Prostate gland (tissue), 2 donors: ENCODE data around the gene TBL3. TPM values are rescaled to one million over a fixed set of nuclear protein-coding genes. Genes with fewer than 3 reads are reported as not detected.
A peak's percentile ranks its signal among the peaks of the same experiment; 100 is the strongest.

Source experiments
- DNase-seq: peaks from one replicate; pipeline ENCODE4 v3.0.0-alpha.2; 2019; ENCODE audit warnings: low spot score
- H3K27ac ChIP-seq, 2 donors: fragments of 200-600 bp; sonication (generic); 2 replicates each; pipeline ENCODE4 v1.5.1; 2017 to 2019
- H3K27me3 ChIP-seq: fragments of 200-600 bp; sonication (generic); replicated peaks from 2 replicates; pipeline ENCODE4 v1.5.1; 2019; ENCODE audit not compliant: insufficient read depth
- H3K36me3 ChIP-seq, 2 donors: fragments of 200-600 bp; sonication (generic); 1 replicate in 1 of 2; 2 replicates in 1 of 2; pipeline versions ENCODE4 v1.5.1 to v1.8.1; 2017 to 2019
- H3K4me1 ChIP-seq: fragments of 200-600 bp; sonication (generic); replicated peaks from 2 replicates; pipeline ENCODE4 v1.5.1; 2019
- H3K4me3 ChIP-seq, 2 donors: fragments of 200-600 bp; sonication (generic); 2 replicates each; pipeline ENCODE4 v1.5.1; 2017 to 2019
- H3K9me3 ChIP-seq: fragments of 200-600 bp; sonication (generic); 2 replicates; pipeline ENCODE4 v1.5.1; 2017
- POLR2A ChIP-seq: fragments of 450-650 bp; IDR thresholded peaks from one replicate; pipeline ENCODE4 v1.6.1; 2016; ENCODE audit warnings: antibody characterized with exemption, mild to moderate bottlenecking
- POLR2AphosphoS5 ChIP-seq: sonication (generic); formaldehyde crosslinking; IDR thresholded peaks from one replicate; pipeline ENCODE4 v1.6.1; 2017; ENCODE audit warnings: antibody characterized with exemption
- WGBS: methylation state at CpG from one replicate; pipeline ENCODE4 v1.1.5; 2018; 5-methylcytosine and 5-hydroxymethylcytosine counted together
- intact Hi-C: fragments of 100-400 bp; cut with DNase I; formaldehyde crosslinking; loops from one replicate; pipeline ENCODE4 v1.14.2; 2022
- total RNA-seq, 2 donors: library from RNA; depleted of rRNA; stranded (reverse); fragments of >200 nt; gene quantifications; one replicate each; pipeline ENCODE4 v1.1.0, GENCODE V29; 2016
- TF ChIP-seq, protein P1 (sequence below), 4 experiments: fragments of 200-600 bp in 2 of 4; fragments of 450-650 bp in 2 of 4; sonication (generic) in 2 of 4; IDR thresholded peaks; 1 replicate in 3 of 4; 2 replicates in 1 of 4; pipeline ENCODE4 v1.5.1; 2016 to 2019; ENCODE audit warnings: antibody characterized with exemption in 4 of 4, mild to moderate bottlenecking in 2 of 4, moderate library complexity in 2 of 4

TBL3 gene
- total RNA-seq, 2 donors from 2014 or later = 54.3 to 57.1 TPM

DNA sequence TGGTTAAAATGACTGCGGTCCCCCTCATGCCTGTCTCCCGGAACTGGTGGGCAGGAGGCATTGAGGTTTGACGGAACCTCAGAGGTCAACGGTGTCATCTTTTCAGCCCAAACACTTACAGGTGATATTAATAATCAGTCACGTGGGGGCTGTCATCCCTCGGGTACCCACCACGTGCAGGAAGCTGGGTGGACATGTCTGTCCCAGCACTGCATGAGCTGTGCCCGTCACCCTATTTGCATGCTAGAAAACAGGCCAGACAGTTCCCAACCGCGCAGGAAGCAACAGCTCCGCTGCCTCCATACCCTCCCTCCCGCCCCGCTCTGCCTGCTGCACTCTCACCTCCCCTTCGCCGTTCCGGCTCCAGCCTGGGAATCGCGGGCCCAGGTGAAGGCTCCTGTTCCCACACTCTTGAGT, 19.3 kb downstream of the TBL3 start:
- intact Hi-C loops = no loop called here
- H3K27me3 ChIP-seq = no peaks in the 10 kb centered on the region
- H3K9me3 ChIP-seq = no peaks in the 10 kb centered on the region
- no peak for DNase-seq
- peaks cover 0 to 5% of the 10 kb centered on the region in 2 donors for H3K36me3 ChIP-seq
- peaks cover 6% of the 10 kb centered on the region for H3K4me1 ChIP-seq
- TF ChIP-seq POLR2AphosphoS5 (no peak), POLR2A (no peak)
- TF ChIP-seq, protein P1, sequence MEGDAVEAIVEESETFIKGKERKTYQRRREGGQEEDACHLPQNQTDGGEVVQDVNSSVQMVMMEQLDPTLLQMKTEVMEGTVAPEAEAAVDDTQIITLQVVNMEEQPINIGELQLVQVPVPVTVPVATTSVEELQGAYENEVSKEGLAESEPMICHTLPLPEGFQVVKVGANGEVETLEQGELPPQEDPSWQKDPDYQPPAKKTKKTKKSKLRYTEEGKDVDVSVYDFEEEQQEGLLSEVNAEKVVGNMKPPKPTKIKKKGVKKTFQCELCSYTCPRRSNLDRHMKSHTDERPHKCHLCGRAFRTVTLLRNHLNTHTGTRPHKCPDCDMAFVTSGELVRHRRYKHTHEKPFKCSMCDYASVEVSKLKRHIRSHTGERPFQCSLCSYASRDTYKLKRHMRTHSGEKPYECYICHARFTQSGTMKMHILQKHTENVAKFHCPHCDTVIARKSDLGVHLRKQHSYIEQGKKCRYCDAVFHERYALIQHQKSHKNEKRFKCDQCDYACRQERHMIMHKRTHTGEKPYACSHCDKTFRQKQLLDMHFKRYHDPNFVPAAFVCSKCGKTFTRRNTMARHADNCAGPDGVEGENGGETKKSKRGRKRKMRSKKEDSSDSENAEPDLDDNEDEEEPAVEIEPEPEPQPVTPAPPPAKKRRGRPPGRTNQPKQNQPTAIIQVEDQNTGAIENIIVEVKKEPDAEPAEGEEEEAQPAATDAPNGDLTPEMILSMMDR (IDR thresholded peaks at IDR 0.05) = no peak
- 8% methylated on average over 18 of the region's 18 CpGs for WGBS
- H3K4me3 ChIP-seq = no peak overlapping the region
- no peak overlapping the region for H3K27ac ChIP-seq

DNA sequence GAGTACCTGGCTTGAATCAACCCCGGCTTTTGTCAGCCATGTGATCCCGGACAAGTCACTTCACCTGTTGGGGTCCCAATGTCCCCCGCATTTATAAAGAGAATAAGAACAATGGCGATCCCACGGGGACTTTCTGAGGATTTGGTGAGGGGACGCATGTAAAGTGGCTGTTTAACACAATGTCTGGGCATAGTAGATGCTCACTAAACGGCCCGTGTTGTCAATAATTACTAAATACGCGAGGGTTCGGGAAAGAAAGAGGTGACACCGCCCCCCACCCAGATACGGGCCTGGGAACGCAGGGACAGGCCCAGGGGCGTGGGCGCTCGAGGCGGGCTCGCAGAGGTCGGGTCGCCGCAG, 19.7 kb downstream of the TBL3 start:
- Histone ChIP-seq H3K4me3 (peak overlapping the region in 1 of 2 donors; percentile 28), H3K36me3 (peaks cover 0 to under 1% of the 10 kb centered on the region in 2 donors), H3K9me3 (no peaks in the 10 kb centered on the region), H3K27ac (no peak overlapping the region), H3K4me1 (peaks cover 6% of the 10 kb centered on the region), H3K27me3 (no peaks in the 10 kb centered on the region)
- DNase-seq = no peak
- intact Hi-C loops = no loop called here
- WGBS = 16% methylated on average over 14 of the region's 22 CpGs
- no peak for TF ChIP-seq POLR2A
- TF ChIP-seq, protein P1 (IDR thresholded peaks at IDR 0.05) = no peak
- TF ChIP-seq POLR2AphosphoS5 = no peak

DNA sequence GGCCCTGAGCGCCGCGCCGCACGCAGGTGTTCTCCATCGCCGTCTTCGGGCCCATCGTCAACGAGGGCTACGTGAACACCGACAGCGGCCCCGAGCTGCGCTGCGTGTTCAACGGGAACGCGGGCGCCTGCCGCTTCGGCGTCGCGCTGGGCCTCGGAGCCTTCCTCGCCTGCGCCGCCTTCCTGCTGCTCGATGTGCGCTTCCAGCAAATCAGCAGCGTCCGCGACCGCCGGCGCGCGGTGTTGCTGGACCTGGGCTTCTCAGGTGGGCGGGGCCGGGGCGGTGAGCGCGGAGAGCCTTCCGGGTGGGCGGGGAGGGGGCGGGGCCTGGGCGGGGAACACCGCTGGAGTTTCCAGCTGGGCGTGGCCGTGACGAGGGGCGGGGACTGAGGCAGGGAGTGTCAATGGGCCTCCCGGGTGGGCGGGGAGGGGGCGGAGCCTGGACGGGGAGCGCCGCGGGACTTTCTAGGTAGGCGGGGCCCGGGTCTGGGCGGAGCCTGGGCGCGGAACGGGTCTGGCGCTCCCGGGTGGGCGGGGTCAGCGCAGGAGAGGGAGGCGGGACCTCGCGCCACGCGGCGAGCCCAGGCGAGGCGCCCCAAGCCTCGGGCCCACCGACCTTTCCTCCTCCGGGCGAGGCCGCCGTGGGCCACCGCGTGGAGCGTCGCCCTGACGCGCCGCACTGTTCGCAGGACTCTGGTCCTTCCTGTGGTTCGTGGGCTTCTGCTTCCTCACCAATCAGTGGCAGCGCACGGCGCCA, 20.3 kb downstream of the TBL3 start:
- TF ChIP-seq POLR2A = peak; percentile 53
- TF ChIP-seq POLR2AphosphoS5 = peak; percentile 38
- TF ChIP-seq, protein P1 (IDR thresholded peaks at IDR 0.05) = peak in 1 of 4 experiments; percentile 4
- H3K4me1 ChIP-seq = peaks cover 6% of the 10 kb centered on the region
- no peak overlapping the region for H3K27ac ChIP-seq
- 18% methylated on average over 13 of the region's 96 CpGs for WGBS
- H3K9me3 ChIP-seq = no peaks in the 10 kb centered on the region
- peak; percentile 85 for DNase-seq
- no peaks in the 10 kb centered on the region for H3K36me3 ChIP-seq
- intact Hi-C loops = no loop called here
- H3K27me3 ChIP-seq = no peaks in the 10 kb centered on the region
- H3K4me3 ChIP-seq = peak overlapping the region in 1 of 2 donors; percentile 28

DNA sequence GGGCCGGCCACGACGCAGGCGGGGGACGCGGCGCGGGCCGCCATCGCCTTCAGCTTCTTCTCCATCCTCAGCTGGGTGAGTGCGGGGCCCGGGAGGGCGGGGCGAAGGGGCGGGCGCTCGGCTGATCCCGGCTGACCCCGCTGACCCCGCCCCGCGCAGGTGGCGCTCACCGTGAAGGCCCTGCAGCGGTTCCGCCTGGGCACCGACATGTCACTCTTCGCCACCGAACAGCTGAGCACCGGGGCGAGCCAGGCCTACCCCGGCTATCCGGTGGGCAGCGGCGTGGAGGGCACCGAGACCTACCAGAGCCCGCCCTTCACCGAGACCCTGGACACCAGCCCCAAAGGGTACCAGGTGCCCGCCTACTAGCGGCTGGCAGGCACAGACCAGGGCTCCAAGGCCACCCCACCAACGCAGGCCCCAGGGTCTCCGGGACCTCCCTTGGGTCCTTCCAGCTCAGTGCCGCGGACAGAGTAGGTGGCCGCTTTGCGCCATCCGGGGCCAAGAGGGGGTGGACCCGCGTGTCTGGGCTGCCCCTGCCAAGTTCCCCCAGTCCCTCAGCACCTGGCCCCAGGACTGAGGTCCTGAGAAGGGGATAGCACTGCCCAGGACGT, 21.0 kb downstream of the TBL3 start:
- Histone ChIP-seq H3K4me1 (peaks cover 6% of the 10 kb centered on the region), H3K36me3 (peaks cover 0 to 2% of the 10 kb centered on the region in 2 donors), H3K27ac (no peak overlapping the region), H3K9me3 (no peaks in the 10 kb centered on the region), H3K4me3 (no peak overlapping the region), H3K27me3 (no peaks in the 10 kb centered on the region)
- intact Hi-C loops = no loop called here
- WGBS = 64% methylated on average over 31 of the region's 50 CpGs
- TF ChIP-seq POLR2A (no peak), POLR2AphosphoS5 (no peak)
- TF ChIP-seq, protein P1 (IDR thresholded peaks at IDR 0.05) = no peak
- no peak for DNase-seq

DNA sequence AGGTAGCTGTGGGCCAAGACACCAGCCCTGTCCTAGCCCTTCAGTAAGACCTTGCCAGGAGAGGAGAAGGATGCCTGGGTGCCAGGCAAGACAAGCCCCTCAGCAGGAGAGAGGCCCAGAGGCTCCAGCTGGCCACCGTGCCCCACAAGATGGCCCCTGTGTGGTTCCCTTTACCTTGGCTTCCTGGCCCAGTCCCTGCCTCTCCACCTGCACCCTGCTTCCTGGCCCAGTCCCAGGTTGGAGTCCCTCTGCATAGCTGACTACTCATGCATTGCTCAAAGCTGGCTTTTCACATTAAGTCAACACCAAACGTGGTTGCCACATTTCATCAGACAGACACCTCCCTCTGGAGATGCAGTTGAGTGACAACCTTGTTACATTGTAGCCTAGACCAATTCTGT, 21.9 kb downstream of the TBL3 start:
- Histone ChIP-seq H3K4me3 (no peak overlapping the region), H3K36me3 (peaks cover 0 to 10% of the 10 kb centered on the region in 2 donors), H3K9me3 (no peaks in the 10 kb centered on the region), H3K4me1 (peaks cover 6% of the 10 kb centered on the region), H3K27ac (no peak overlapping the region), H3K27me3 (no peaks in the 10 kb centered on the region)
- no peak for TF ChIP-seq POLR2AphosphoS5
- no peak for DNase-seq
- WGBS = 69% methylated on average over 2 of the region's 2 CpGs
- intact Hi-C loops = no loop called here
